GM21515 (cell line): Measurements from ENCODE around the gene NSF.
"Not testable (repeated sequence)": the region's sequence is repeated elsewhere in the genome, so short reads cannot be mapped to it uniquely, and the experiment has no call there.

Source experiments
- ATAC-seq: cut with Tn5 transposase; IDR thresholded peaks from one replicate; pipeline ENCODE4 v1.9.1; 2021; ENCODE audit not compliant: unreplicated experiment

Gene NSF

GRCh38 chr17:46772475-46773220, 182.2 kb downstream of the NSF start:
- no peak for ATAC-seq

DNA sequence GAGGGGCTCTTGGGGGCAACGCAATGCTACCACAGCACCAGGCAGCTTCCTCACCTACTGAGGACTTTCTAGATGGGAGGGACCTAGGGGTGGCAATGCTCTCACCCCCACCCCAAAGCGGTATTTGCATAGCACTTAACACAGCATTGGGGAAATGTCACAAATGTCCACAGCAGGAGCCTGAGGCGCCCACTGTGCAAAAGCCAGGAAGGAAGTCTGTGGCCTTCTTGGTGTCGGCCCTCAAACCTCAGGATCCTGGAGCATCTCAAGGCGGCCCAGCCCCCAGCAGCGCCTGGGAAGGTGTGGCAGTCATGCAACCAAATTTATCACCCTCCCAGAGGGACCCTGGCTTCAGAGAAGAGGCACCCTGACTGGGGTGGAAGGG, 182.7 kb downstream of the NSF start:
- no peak for ATAC-seq

DNA sequence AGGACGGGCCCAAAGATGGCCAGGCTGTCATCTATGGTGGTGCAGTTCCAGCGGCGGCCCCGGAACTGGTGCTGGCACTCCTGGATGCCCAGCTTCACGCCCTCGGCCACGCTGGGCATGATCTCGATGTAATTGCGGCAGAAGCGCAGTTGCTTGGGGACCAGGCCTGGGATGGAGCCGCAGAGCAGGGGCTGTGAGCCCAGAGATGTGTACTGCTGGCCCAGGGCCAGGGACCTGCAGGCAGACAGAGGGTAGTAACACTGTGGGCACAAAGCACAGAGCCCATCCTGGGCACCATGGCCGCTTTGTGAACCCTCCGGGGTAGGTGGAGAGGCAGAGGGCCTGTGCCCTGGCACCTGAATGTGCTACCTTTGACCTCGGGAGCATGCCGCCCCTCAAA, 183.2 kb downstream of the NSF start:
- no peak for ATAC-seq

- no peak for ATAC-seq
Observed at GRCh38 chr17:46774108-46774737, 183.8 kb downstream of the NSF start.

- ATAC-seq, result no peak
Observed at GRCh38 chr17:46776298-46777005, 186.0 kb downstream of the NSF start.

DNA sequence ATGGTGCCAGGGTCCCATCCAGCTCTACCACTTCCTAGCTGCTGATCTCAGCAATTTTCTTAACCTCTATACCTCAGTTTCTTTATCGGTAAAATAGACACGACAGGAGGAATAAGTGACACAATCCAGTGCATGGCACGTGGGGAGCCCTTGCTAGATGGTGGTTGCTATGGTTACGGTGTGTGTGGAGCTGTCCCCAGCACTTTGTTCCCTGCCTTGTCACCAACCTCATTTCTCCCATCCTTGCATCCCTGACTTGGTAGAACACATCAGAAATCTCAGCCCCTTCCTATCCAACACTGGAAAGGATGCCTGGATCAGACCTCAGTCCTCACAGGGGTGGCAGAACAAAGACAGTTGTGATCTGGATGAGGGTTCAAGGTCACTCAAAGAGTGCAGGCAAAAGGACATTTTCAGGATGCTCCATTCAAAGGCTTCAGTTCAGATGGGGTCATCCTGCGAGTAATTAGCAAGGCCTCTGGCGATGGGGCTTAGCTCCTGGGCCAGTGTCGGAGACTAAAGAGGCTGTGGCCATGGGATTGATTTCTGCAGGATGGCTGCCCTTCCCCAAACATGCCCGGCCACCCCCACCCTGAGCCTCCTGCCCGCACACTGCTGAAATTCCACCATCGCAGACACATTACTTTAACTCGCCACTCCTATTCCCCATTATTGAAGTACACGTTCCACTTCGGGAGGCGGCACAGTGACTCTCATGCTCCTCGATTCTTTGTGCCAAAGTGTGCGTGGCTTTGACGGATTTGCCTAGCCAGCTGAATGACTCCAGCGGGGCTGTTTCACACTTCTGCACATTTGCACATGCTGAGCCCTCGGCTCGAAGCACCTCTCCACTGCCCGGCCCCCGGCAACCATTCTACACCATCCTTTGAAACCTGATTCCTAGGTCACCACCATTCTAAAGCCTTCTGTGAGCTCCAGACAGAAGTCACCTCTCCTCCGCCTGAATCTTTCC, 187.8 kb downstream of the NSF start:
- ATAC-seq, result no peak

GRCh38 chr17:46780003-46780373, 189.5 kb downstream of the NSF start:
- ATAC-seq, result no peak

GRCh38 chr17:46782250-46782953, 191.9 kb downstream of the NSF start:
- ATAC-seq, result no peak

DNA sequence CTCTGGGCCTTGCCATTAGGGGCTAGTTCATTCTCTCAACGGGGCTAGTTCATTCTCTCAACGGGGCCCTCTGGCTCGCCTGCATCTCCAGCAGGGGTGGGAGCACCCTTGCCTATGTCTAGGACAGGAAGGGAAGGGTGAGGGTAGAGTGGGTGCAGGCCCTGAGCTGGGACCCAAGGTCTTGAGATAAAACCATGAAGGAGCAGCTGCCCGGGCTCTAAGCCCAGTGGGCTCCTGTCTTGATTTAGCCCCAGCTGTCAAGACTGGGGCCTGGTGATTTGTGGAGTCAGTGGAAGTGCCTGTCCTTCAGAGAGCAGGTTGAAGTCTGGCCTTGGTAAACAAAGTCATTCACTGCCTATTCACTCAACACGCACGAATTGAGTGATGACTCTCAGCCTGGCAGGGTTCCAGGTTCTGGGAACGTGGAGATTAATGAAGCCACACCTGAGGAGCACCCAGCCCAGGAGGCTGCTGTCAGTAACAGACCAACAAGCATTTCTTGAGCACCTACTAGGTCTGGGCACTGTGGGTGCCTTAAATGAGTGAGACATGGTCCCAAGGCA, 192.6 kb downstream of the NSF start:
- ATAC-seq, result no peak

- no peak for ATAC-seq
Observed at GRCh38 chr17:46785696-46786095, 195.2 kb downstream of the NSF start.

GRCh38 chr17:46787478-46787877, 197.0 kb downstream of the NSF start:
- ATAC-seq, result no peak

DNA sequence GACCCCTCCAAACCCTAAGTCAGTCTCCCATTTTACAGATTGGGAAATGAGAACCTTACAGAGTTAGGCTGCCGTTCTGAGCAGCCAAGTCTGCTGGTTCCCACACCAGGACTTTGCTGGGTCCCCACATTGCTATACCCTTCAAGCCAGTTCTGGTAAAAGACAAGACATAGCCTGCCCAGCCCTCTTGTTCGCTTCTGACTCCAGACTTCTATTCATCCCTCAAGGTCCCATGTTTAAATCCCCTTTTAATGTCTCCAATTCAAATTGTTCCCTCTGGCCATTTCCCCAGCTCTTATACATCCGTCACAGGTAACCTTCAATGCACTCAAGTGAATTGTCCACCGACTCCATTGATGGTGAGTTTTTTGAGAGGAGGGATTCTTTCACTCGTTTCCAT, 197.8 kb downstream of the NSF start:
- no peak for ATAC-seq

DNA sequence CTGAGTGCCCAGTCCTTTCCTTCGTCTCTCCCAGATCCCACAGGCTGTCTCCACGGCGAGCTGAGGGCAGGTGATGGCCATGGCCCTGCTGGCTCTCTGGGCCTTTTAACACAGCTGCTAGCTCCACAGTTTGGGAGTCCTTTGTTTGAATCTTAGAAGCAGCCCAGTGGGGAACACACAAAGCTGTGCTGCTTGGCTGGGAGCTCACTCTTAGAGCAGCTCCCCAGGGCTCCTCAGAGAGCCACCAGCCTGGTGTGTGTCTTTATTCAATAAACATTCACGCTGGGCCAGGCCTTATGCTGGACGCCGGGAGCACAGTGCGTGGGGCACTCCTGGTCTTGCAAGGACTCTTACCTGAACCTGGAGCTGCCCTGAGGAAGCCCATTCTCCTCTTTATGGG, 198.3 kb downstream of the NSF start:
- no peak for ATAC-seq

DNA sequence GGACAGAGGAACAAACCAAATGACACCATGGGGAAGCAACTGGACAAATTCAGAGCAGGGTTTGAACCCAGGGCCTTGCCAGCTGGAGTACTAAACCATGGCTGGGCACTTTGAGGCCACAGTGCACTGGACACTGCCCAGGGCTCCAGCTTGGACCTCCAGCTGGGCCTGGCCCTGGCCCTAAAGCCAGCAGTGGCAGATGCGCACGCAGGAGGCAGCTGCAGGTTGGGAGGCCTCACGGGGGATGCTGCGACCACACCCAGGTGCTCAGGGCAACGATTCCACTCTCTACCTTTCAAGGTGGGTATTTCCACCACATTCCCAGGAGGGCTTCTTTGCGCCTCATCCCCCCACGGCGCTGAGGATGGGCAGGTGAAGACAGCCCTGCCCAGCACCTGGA, 199.1 kb downstream of the NSF start:
- no peak for ATAC-seq

- ATAC-seq, result no peak
Observed at GRCh38 chr17:46790216-46790615, 199.7 kb downstream of the NSF start.

DNA sequence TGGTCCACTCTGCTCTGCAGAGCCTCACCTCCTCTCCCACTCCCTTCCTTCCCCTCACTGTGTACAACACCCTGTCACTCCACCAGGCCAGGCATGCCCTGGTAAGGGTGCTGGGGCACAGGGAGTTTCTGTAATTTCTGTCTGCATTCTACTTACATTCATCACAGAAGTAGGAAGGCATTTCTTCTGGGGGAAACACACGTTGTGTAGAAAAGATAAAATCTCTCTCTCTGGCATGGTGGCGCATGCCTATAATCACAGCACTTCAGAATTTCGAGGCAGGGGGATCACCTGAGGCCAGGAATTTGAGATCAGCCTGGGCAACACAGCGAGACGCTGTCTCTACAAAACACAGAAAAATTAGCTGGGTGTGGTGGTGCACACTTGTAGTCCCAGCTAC, 201.1 kb downstream of the NSF start:
- ATAC-seq, result no peak

GRCh38 chr17:46792071-46792470, 201.6 kb downstream of the NSF start:
- no peak for ATAC-seq

DNA sequence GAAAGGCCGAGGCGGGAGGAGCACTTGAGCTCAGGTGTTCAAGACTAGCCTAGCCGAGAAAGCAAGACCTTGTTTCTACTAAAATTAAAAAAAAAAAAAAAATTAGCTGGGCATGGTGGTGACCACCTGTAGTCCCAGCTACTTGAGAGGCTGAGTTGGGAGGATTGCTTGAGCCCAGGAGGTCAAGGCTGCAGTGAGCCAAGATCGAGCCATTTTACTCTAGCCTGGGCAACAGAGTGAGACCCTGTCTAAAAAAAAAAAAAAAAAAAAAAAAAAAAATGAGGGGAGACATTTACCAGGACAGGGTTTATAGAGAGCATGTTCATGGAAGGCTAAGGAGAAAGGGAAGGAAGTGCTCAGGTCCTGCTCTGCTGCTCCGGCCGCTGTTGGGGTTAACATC, 202.6 kb downstream of the NSF start:
- ATAC-seq, result not testable (repeated sequence)

GRCh38 chr17:46793541-46793940, 203.1 kb downstream of the NSF start:
- ATAC-seq, result no peak

DNA sequence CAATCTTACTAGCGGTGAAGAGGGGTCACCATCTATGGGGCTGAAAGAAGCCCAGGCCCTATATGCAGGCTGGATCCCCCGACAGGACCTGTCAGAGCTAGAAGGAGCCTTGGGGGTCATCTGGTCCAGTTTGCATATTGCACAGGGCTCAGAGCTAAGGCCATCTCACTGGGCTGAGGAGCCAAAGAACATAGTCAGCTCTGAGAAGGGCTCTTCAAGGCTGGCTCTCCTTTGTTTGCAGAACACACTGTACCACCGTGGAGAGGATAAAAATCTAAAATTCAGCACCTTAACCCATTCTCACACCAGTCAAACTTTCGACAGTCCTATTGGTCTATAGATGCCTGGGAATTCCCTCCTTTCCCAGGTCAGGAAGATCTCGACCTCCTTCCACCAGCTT, 203.8 kb downstream of the NSF start:
- ATAC-seq, result no peak
